Endothelial cell of umbilical vein (primary cell): Measurements from ENCODE around the gene ACTL10.

ENCODE experiments used
- EZH2 ChIP-seq: IDR thresholded peaks from 2 replicates; pipeline ENCODE4 v1.6.1; 2012; ENCODE audit warnings: borderline replicate concordance, low read depth, mild to moderate bottlenecking, moderate library complexity, low read length, inconsistent platforms; ENCODE audit not compliant: severe bottlenecking
- JUN ChIP-seq: IDR thresholded peaks from 2 replicates; pipeline ENCODE4 v1.6.1; 2011; ENCODE audit warnings: borderline replicate concordance, low read depth; ENCODE audit not compliant: insufficient read length, insufficient read depth
- POLR2A ChIP-seq: IDR thresholded peaks from 2 replicates; pipeline ENCODE4 v1.6.1; 2012; ENCODE audit warnings: low read depth, mild to moderate bottlenecking, control low read depth, low read length
- POLR2AphosphoS5 ChIP-seq: IDR thresholded peaks from 2 replicates; pipeline ENCODE4 v1.6.1; 2012; ENCODE audit warnings: low read depth, mild to moderate bottlenecking, control low read depth, low read length, moderate library complexity; ENCODE audit not compliant: insufficient read depth
- TF ChIP-seq, protein P1 (sequence below), 2 donors: IDR thresholded peaks; 1 replicate in 1 of 2; 2 replicates in 1 of 2; pipeline ENCODE4 v1.5.1; 2011; ENCODE audit warnings: low read length in 2 of 2, mild to moderate bottlenecking in 2 of 2, moderate library complexity in 2 of 2, control low read depth in 1 of 2, inconsistent platforms in 1 of 2, low read depth in 1 of 2; ENCODE audit not compliant: insufficient read depth in 1 of 2; ENCODE audit errors: extremely low read depth in 1 of 2

DNA sequence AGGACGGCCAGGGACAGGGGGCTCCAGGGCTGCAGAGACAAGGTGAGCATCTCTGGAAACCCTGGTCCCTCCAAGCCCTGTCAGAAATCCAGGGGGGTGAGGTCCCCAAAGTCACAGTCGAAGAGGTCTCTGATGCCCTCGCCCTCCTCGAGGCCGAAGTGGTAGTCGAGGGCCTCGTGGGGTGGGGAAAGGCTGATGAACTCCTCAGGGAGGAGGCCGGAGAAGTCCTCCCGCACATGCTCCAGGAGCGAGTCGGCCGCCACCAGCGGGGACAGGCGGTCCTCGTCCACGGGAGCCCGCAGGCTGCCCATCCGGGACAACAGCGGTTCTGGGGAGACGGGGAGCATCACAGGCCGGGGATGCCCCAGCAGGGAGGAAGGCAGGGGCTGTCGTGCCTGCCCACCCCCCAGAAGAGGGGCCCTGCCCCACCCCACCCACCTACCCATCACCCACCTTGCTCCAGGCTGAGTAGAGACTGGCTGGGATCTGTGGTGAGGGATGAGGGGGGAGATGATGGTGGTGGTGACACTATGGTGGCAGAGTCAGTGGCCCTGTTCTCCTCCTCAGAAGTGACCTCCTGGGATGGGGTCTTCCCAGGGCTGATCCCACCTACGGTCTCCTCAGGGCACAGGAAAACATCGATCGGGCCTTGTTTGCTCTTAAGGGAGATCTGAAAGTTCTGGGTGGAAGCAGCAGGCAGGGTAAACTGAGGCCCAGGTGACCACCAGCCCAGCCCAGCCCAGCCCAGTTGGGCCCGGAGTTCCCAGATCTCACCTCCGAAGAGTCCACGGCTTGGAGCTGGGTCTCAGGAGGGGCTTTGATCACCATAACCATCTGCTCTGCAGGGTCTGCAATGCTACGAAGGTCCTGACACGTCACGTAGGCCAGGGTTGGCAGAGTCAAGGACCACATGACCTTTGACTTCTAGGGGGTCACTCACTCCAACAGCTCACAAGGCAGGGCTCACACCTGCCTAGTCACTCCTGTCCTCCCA lies 10.2 kb downstream of the ACTL10 start:
- no peak for TF ChIP-seq JUN
- no peak for TF ChIP-seq EZH2
- TF ChIP-seq POLR2A: no peak
- TF ChIP-seq, protein P1, sequence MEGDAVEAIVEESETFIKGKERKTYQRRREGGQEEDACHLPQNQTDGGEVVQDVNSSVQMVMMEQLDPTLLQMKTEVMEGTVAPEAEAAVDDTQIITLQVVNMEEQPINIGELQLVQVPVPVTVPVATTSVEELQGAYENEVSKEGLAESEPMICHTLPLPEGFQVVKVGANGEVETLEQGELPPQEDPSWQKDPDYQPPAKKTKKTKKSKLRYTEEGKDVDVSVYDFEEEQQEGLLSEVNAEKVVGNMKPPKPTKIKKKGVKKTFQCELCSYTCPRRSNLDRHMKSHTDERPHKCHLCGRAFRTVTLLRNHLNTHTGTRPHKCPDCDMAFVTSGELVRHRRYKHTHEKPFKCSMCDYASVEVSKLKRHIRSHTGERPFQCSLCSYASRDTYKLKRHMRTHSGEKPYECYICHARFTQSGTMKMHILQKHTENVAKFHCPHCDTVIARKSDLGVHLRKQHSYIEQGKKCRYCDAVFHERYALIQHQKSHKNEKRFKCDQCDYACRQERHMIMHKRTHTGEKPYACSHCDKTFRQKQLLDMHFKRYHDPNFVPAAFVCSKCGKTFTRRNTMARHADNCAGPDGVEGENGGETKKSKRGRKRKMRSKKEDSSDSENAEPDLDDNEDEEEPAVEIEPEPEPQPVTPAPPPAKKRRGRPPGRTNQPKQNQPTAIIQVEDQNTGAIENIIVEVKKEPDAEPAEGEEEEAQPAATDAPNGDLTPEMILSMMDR (IDR thresholded peaks at IDR 0.05; ENCODE audit: extremely low read depth in 1 of 2, insufficient read depth in 1 of 2, low read depth in 1 of 2, low read length in 2 of 2): no peak
- TF ChIP-seq POLR2AphosphoS5: no peak
